HG02938 (cell line): ENCODE data around the gene MAP2K7.
"Not testable (repeated sequence)": the region's sequence is repeated elsewhere in the genome, so short reads cannot be mapped to it uniquely, and the experiment has no call there.

Experiments
- ATAC-seq: cut with Tn5 transposase; IDR thresholded peaks from one replicate; pipeline ENCODE4 v1.9.1; 2021; ENCODE audit warnings: mild to moderate bottlenecking, moderate library complexity; ENCODE audit not compliant: unreplicated experiment

The MAP2K7 gene

GRCh38 chr19:7961082-7961481, 57.4 kb downstream of the MAP2K7 start:
- not testable (repeated sequence) for ATAC-seq

DNA sequence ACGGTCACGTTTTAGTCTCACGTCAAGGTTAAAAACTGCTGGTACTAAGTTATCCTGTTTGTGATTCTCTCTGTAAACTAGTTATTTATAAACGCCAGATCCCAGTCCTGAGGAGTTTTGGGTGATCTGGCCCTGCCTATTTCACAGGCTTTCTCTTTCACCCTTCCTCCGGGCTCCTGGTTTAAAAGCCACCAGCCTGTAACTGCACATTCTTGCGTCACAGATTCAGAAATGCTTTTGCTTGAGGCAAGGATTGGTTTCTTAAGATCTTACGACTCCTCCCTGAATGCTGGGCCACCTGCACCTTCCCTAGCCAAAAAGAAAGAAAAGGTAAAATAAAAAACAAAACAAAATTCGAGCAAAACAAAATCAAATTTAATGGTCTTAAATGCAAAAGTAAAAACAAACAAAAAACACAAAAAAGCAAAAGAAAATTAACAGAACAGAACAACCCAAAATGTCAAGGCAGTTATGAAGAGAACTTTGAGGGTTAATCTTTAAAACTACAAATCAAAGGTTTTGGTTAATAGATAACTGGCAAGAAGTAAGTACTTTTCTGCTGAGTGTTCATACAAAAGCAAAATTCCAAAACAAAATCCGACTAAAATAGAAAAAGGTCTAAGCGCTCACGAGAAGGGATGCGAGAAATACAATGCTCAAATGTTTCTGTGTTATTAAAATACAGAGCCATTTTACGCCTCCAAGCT, 58.4 kb downstream of the MAP2K7 start:
- no peak for ATAC-seq

GRCh38 chr19:7962644-7963268, 59.1 kb downstream of the MAP2K7 start:
- ATAC-seq, result no peak

GRCh38 chr19:7963566-7963965, 59.9 kb downstream of the MAP2K7 start:
- ATAC-seq, result no peak
